ENCODE data around the gene AMACR. TPM values are rescaled to one million over a fixed set of nuclear protein-coding genes. Genes with fewer than 3 reads are reported as not detected.

Gene AMACR
- total and polyA plus RNA-seq, 10 of the 15 experiments (the other 5 are each of a cell fraction or from before 2014, with no cell fraction given), result 2.6 to 20.4 (median 10.4) TPM

DNA sequence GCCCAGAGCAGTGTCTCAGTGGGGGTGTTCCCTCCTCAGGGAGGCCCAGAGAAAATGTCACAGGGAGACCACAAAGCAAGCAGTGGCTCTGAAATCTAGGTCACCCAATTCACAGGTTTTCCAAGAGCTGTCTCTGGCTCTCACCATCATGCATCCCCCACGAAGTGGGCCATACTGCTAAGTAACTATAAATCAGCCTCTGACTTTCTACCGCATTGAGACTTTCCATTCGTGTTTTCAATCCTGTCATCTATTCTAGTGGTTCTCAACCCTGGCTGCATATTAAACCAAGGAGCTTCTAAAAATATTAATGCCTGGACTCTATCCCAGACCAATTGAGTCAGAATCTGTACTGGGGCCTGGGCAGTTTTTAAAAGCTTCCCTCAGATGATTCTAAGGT lies 37.2 kb upstream of the AMACR start:
- Histone ChIP-seq H3K9me3 (replicated peaks; ENCODE audit: control insufficient read depth, insufficient read depth, low read length) (no peaks in the 10 kb centered on the region), H3K27ac (ENCODE audit: control insufficient read depth, insufficient read depth) (no peak overlapping the region), H3K36me3 (ENCODE audit: control insufficient read depth in 2 of 2, insufficient read depth in 2 of 2, low read length in 1 of 2) (no peaks in the 10 kb centered on the region), H3K4me1 (ENCODE audit: control insufficient read depth, insufficient read depth, low read length) (peaks cover 2% of the 10 kb centered on the region; the same call in 1 of the 2 replicates), H3K9ac (ENCODE audit: control insufficient read depth, insufficient read depth, low read length) (no peak overlapping the region), H3K79me2 (ENCODE audit: control insufficient read depth, insufficient read depth, low read length) (no peaks in the 10 kb centered on the region), H3K27me3 (replicated peaks in 1 of 2; ENCODE audit: control insufficient read depth in 2 of 2, insufficient read depth in 2 of 2, low read length in 1 of 2) (no peaks in the 10 kb centered on the region), H3K4me2 (ENCODE audit: control insufficient read depth, insufficient read depth) (no peak overlapping the region), H4K20me1 (ENCODE audit: control insufficient read depth, insufficient read depth) (no peaks in the 10 kb centered on the region), H2AFZ (ENCODE audit: control insufficient read depth, low read depth, low read length) (no peak overlapping the region), H3K4me3 (no peak overlapping the region)
- POLR2A ChIA-PET, result interaction anchor here (0.8 kb wide), 1 partner anchor 9 kb away, joined by 3 read pairs; no protein-coding TSS in a partner anchor
- SMC1A ChIA-PET (ENCODE audit: uncharacterized antibody, unreplicated experiment), result interaction anchor here (0.7 to 2.1 kb wide), 3 partner anchors 9 to 853 kb away, joined by 3 to 5 read pairs (median 3); no protein-coding TSS in a partner anchor
- RAD21 ChIA-PET (ENCODE audit: unreplicated experiment), result no interaction called here
- ATAC-seq (no peak), DNase-seq (ENCODE audit: low read depth, low spot score) (no peak), FAIRE-seq (no peak)
- CTCF ChIA-PET, result interaction anchor here (0.5 to 1.1 kb wide), 3 partner anchors 12 to 21 kb away, joined by 3 to 5 read pairs (median 3); no protein-coding TSS in a partner anchor
- intact Hi-C loops (cut with micrococcal nuclease; ENCODE audit: unreplicated experiment), result no loop called here
- no TSS peak for BruUV-seq (replicated peaks)
- 59% methylated on average over 3 of the region's 3 CpGs for WGBS (ENCODE audit: insufficient coverage, insufficient replicate concordance, low lambda C conversion rate, missing lambda C conversion rate)
- TF ChIP-seq YBX1 (IDR thresholded peaks at IDR 0.05) (no peak), MEF2B (IDR thresholded peaks at IDR 0.05; ENCODE audit: partially characterized antibody, poor library complexity, severe bottlenecking) (no peak)
- TF ChIP-seq, protein P1, sequence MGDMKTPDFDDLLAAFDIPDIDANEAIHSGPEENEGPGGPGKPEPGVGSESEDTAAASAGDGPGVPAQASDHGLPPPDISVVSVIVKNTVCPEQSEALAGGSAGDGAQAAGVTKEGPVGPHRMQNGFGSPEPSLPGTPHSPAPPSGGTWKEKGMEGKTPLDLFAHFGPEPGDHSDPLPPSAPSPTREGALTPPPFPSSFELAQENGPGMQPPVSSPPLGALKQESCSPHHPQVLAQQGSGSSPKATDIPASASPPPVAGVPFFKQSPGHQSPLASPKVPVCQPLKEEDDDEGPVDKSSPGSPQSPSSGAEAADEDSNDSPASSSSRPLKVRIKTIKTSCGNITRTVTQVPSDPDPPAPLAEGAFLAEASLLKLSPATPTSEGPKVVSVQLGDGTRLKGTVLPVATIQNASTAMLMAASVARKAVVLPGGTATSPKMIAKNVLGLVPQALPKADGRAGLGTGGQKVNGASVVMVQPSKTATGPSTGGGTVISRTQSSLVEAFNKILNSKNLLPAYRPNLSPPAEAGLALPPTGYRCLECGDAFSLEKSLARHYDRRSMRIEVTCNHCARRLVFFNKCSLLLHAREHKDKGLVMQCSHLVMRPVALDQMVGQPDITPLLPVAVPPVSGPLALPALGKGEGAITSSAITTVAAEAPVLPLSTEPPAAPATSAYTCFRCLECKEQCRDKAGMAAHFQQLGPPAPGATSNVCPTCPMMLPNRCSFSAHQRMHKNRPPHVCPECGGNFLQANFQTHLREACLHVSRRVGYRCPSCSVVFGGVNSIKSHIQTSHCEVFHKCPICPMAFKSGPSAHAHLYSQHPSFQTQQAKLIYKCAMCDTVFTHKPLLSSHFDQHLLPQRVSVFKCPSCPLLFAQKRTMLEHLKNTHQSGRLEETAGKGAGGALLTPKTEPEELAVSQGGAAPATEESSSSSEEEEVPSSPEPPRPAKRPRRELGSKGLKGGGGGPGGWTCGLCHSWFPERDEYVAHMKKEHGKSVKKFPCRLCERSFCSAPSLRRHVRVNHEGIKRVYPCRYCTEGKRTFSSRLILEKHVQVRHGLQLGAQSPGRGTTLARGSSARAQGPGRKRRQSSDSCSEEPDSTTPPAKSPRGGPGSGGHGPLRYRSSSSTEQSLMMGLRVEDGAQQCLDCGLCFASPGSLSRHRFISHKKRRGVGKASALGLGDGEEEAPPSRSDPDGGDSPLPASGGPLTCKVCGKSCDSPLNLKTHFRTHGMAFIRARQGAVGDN (IDR thresholded peaks at IDR 0.05), result no peak
- in situ Hi-C loops (cut with MboI), result no loop called here

Data from GM12878 (cell line).